PC-3 (cell line): ENCODE results near the gene ULK4. TPM values are rescaled to one million over a fixed set of nuclear protein-coding genes. Genes with fewer than 3 reads are reported as not detected.

ENCODE experiments used
- ATAC-seq: fragments of 200-7000 bp; cut with Tn5 transposase; 2 replicates; pipeline ENCODE4 v1.9.1; 2020; ENCODE audit warnings: mild to moderate bottlenecking, moderate library complexity
- BruUV-seq: library from RNA; stranded (reverse); fragments of 400-500 nt; replicated peaks from 2 replicates; lab custom pipeline; 2021; lab: Mats Ljungman, UMichigan
- CTCF ChIA-PET: fragments of 300-600 bp; sonication (Branson Sonifier 250); formaldehyde crosslinking; loops from one replicate; lab custom pipeline; 2022; ENCODE audit warnings: antibody characterized with exemption; lab: Charles Lee
- POLR2A ChIA-PET: fragments of 300-600 bp; sonication (Branson Sonifier 250); formaldehyde crosslinking; loops from one replicate; lab custom pipeline; 2022; ENCODE audit warnings: antibody characterized with exemption; ENCODE audit not compliant: unreplicated experiment; lab: Charles Lee
- DNase-seq: peaks from one replicate; pipeline ENCODE4 v3.0.0-alpha.2; 2015
- H2AFZ ChIP-seq: fragments of 300-600 bp; sonication (generic); 2 replicates; pipeline ENCODE4 v1.6.0; 2016; ENCODE audit warnings: antibody characterized with exemption, low read length
- H3F3A ChIP-seq: fragments of 300-600 bp; sonication (generic); one replicate; pipeline ENCODE4 v1.6.0; 2017; ENCODE audit warnings: antibody characterized with exemption, low read length, control low read depth, mild to moderate bottlenecking; ENCODE audit not compliant: unreplicated experiment
- H3K27ac ChIP-seq: fragments of 300-600 bp; sonication (generic); 2 replicates; pipeline ENCODE4 v1.5.1; 2016; ENCODE audit warnings: mild to moderate bottlenecking, low read length
- H3K27me3 ChIP-seq: fragments of 300-600 bp; sonication (generic); 2 replicates; pipeline ENCODE4 v1.6.1; 2016; ENCODE audit warnings: low read length, mixed read lengths
- H3K36me3 ChIP-seq: fragments of 300-600 bp; sonication (generic); 2 replicates; pipeline ENCODE4 v1.6.1; 2016; ENCODE audit warnings: low read depth, mixed run types, low read length, mixed read lengths
- H3K4me1 ChIP-seq: fragments of 300-600 bp; sonication (generic); 2 replicates; pipeline ENCODE4 v1.5.1; 2016; ENCODE audit warnings: low read length; ENCODE audit not compliant: insufficient read depth
- H3K4me2 ChIP-seq: fragments of 300-600 bp; sonication (generic); 2 replicates; pipeline ENCODE4 v1.6.0; 2016; ENCODE audit warnings: low read length
- H3K4me3 ChIP-seq: fragments of 300-600 bp; sonication (generic); 2 replicates; pipeline ENCODE4 v1.5.1; 2016; ENCODE audit warnings: mild to moderate bottlenecking, low read length, mixed read lengths
- H3K79me2 ChIP-seq: fragments of 300-600 bp; sonication (generic); 2 replicates; pipeline ENCODE4 v1.6.1; 2017; ENCODE audit warnings: low read length, mixed read lengths
- H3K9ac ChIP-seq: fragments of 300-600 bp; sonication (generic); 2 replicates; pipeline ENCODE4 v1.6.0; 2016; ENCODE audit warnings: mild to moderate bottlenecking, low read length
- H3K9me2 ChIP-seq: fragments of 300-600 bp; sonication (generic); replicated peaks from 2 replicates; pipeline ENCODE4 v1.6.1; 2016; ENCODE audit warnings: mixed run types, low read length, mixed read lengths
- H3K9me3 ChIP-seq: fragments of 300-600 bp; sonication (generic); 2 replicates; pipeline ENCODE4 v1.6.1; 2016; ENCODE audit warnings: low read length, mixed read lengths
- H4K20me1 ChIP-seq: fragments of 300-600 bp; sonication (generic); 2 replicates; pipeline ENCODE4 v1.6.1; 2016; ENCODE audit warnings: low read length, mixed read lengths
- EZH2 ChIP-seq: fragments of 300-600 bp; sonication (generic); IDR thresholded peaks from one replicate; pipeline ENCODE4 v1.6.1; 2017; ENCODE audit warnings: antibody characterized with exemption, mild to moderate bottlenecking, low read length; ENCODE audit not compliant: unreplicated experiment
- EZH2phosphoT487 ChIP-seq: fragments of 300-600 bp; sonication (generic); IDR thresholded peaks from 2 replicates; pipeline ENCODE4 v1.6.1; 2018; ENCODE audit warnings: mild to moderate bottlenecking, antibody characterized with exemption, low read length, borderline replicate concordance
- intact Hi-C: fragments of 100-400 bp; cut with micrococcal nuclease; formaldehyde crosslinking; loops from 2 replicates; pipeline ENCODE4 v1.9.0; 2023
- total RNA-seq: library from RNA; depleted of rRNA; stranded (reverse); fragments of >200 nt; gene quantifications from 2 replicates; pipeline ENCODE4 v1.2.3, GENCODE V29; 2014
- TF ChIP-seq, protein P1 (sequence below): fragments of 300-600 bp; sonication (generic); conservative IDR thresholded peaks from 2 replicates; pipeline ENCODE4 v1.5.1; 2017; ENCODE audit warnings: antibody characterized with exemption, low read depth, mild to moderate bottlenecking, low read length

Gene ULK4
- total RNA-seq, 1 experiment from 2014 or later, result 4.8 TPM

- Histone ChIP-seq H4K20me1 (no peaks in the 10 kb centered on the region), H3K36me3 (no peaks in the 10 kb centered on the region), H3K79me2 (no peaks in the 10 kb centered on the region), H3K27me3 (no peaks in the 10 kb centered on the region), H3K9ac (no peak overlapping the region), H3K4me2 (no peak overlapping the region), H3F3A (no peaks in the 10 kb centered on the region), H3K4me3 (no peak overlapping the region), H3K9me2 (no peaks in the 10 kb centered on the region), H3K4me1 (peaks cover 6% of the 10 kb centered on the region), H3K27ac (no peak overlapping the region), H3K9me3 (no peaks in the 10 kb centered on the region), H2AFZ (no peak overlapping the region)
- POLR2A ChIA-PET, result no interaction called here
- no TSS peak for BruUV-seq
- CTCF ChIA-PET, result no interaction called here
- intact Hi-C loops, result no loop called here
- TF ChIP-seq EZH2 (no peak), EZH2phosphoT487 (no peak)
- TF ChIP-seq, protein P1, sequence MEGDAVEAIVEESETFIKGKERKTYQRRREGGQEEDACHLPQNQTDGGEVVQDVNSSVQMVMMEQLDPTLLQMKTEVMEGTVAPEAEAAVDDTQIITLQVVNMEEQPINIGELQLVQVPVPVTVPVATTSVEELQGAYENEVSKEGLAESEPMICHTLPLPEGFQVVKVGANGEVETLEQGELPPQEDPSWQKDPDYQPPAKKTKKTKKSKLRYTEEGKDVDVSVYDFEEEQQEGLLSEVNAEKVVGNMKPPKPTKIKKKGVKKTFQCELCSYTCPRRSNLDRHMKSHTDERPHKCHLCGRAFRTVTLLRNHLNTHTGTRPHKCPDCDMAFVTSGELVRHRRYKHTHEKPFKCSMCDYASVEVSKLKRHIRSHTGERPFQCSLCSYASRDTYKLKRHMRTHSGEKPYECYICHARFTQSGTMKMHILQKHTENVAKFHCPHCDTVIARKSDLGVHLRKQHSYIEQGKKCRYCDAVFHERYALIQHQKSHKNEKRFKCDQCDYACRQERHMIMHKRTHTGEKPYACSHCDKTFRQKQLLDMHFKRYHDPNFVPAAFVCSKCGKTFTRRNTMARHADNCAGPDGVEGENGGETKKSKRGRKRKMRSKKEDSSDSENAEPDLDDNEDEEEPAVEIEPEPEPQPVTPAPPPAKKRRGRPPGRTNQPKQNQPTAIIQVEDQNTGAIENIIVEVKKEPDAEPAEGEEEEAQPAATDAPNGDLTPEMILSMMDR, result no peak
- no peak for DNase-seq
- ATAC-seq, result no peak
Measured at GRCh38 chr3:41307065-41307464, 654.8 kb downstream of the ULK4 start.

GRCh38 chr3:41304593-41304992 is 657.3 kb downstream of the ULK4 start:
- peak; percentile 43 for DNase-seq
- no peak overlapping the region for H3K4me3 ChIP-seq
- H2AFZ ChIP-seq, result no peak overlapping the region
- ChIA-PET POLR2A (no interaction called here), CTCF (no interaction called here)
- no peaks in the 10 kb centered on the region for H3K9me2 ChIP-seq
- no peaks in the 10 kb centered on the region for H3K36me3 ChIP-seq
- no peak overlapping the region for H3K4me2 ChIP-seq
- no peaks in the 10 kb centered on the region for H3F3A ChIP-seq
- peak; percentile 61 for ATAC-seq
- no peaks in the 10 kb centered on the region for H4K20me1 ChIP-seq
- no TSS peak for BruUV-seq
- H3K79me2 ChIP-seq, result no peaks in the 10 kb centered on the region
- no peaks in the 10 kb centered on the region for H3K27me3 ChIP-seq
- H3K9me3 ChIP-seq, result no peaks in the 10 kb centered on the region
- peaks cover 19% of the 10 kb centered on the region for H3K4me1 ChIP-seq
- intact Hi-C loops, result no loop called here
- H3K27ac ChIP-seq, result no peak overlapping the region
- TF ChIP-seq, protein P1, result no peak
- TF ChIP-seq EZH2, result no peak
- no peak for TF ChIP-seq EZH2phosphoT487
- no peak overlapping the region for H3K9ac ChIP-seq

DNA sequence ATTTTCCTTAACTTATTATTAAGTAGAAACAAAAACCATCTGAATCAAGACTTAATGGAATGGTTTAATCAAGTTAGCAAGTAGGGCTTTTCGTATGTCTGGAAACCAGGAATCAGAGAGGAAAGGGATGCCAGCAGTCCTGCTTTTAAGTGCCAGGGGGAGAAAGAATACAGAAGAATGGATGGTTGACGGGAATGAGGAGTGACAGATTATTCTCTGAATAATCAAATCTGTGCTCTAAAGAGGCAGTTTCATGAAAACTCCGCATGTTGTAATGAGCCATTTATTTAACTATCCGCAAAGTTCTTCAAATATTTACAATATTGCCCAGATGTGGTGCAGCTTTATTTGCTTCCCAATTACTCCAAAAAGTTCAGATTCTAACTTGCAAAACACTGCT is 659.6 kb downstream of the ULK4 start:
- Histone ChIP-seq H2AFZ (no peak overlapping the region), H3K9me3 (no peaks in the 10 kb centered on the region), H3K27me3 (no peaks in the 10 kb centered on the region), H3K9ac (no peak overlapping the region), H3K27ac (no peak overlapping the region), H3F3A (no peaks in the 10 kb centered on the region), H3K36me3 (no peaks in the 10 kb centered on the region), H3K4me1 (peaks cover 19% of the 10 kb centered on the region), H3K79me2 (no peaks in the 10 kb centered on the region), H3K9me2 (no peaks in the 10 kb centered on the region), H3K4me3 (no peak overlapping the region), H4K20me1 (no peaks in the 10 kb centered on the region), H3K4me2 (no peak overlapping the region)
- ATAC-seq (no peak), DNase-seq (no peak)
- TF ChIP-seq, protein P1, result no peak
- TF ChIP-seq EZH2 (no peak), EZH2phosphoT487 (no peak)
- POLR2A ChIA-PET, result no interaction called here
- no TSS peak for BruUV-seq
- CTCF ChIA-PET, result no interaction called here
- intact Hi-C loops, result no loop called here
